ENCODE measurements around the gene GABPB1.

DNA sequence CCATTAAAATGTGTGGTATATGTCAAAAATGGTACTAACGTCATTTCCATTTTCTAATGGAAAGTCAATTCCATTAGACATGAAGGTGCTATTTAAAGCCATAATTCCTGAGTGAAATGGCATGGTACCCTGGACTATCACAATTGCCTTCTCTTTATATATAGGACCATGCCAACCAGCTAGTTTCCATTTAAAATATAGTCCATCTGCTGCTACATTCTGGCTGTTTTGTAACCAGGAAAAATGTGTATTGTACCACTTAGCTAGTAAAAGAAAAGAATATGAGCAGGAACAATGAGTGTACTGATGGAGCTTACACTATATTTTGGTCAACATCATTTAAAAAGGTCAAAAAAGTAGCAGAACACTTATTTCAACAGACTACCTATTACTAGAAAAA, 59.0 kb downstream of the GABPB1 start:
- TF ChIP-seq, protein P1, sequence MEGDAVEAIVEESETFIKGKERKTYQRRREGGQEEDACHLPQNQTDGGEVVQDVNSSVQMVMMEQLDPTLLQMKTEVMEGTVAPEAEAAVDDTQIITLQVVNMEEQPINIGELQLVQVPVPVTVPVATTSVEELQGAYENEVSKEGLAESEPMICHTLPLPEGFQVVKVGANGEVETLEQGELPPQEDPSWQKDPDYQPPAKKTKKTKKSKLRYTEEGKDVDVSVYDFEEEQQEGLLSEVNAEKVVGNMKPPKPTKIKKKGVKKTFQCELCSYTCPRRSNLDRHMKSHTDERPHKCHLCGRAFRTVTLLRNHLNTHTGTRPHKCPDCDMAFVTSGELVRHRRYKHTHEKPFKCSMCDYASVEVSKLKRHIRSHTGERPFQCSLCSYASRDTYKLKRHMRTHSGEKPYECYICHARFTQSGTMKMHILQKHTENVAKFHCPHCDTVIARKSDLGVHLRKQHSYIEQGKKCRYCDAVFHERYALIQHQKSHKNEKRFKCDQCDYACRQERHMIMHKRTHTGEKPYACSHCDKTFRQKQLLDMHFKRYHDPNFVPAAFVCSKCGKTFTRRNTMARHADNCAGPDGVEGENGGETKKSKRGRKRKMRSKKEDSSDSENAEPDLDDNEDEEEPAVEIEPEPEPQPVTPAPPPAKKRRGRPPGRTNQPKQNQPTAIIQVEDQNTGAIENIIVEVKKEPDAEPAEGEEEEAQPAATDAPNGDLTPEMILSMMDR (conservative IDR thresholded peaks at IDR 0.05; ENCODE audit: low read length): no peak
- TF ChIP-seq EZH2phosphoT487 (IDR thresholded peaks at IDR 0.05; ENCODE audit: borderline replicate concordance): no peak

Data from Loucy (cell line).